Measurements from ENCODE around the gene ZNF546.

ZNF546 gene

DNA sequence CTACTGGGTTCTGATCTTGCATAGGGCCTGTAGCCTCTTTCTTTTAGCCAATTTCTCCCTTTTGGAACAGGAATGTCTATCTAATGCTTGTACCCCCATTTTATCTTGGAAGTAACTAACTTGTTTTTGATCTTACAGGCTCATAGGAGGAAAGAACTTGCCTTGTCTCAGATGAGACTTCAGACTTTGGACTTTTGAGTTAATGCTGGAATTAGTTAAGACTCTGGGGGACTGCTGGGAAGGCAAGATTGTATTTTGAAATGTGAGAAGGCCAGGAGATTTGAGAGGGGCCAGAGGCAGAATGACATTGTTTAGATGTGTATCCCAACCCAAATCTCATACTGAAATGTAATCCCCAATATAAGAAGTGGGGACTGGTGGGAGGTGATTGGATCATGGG, 2.5 kb upstream of the ZNF546 start:
- Histone ChIP-seq H3K4me3 (ENCODE audit: low read length) (no peak overlapping the region), H3K27ac (ENCODE audit: low read depth, low read length) (no peak overlapping the region)

DNA sequence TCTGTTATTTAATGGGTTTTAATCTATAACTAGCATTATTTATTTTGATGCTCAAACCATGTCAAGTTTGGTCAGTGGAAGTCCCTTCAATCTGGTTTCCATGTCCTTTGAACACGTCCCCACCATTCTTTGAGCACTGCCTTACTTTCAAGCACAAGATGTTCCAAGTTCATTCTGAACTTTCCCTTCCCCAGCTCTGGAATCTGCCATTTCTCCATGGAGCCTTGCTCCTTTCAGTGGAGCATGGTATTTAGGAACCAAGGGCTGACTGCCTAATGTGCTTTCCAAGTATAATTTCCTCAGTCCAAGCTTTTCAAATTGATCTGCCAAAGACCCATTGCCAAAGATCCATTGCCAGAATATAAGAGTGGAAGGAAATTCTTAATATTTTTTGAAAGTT, 1.1 kb upstream of the ZNF546 start:
- Histone ChIP-seq H3K27me3 (ENCODE audit: control insufficient read depth, insufficient read depth, low read length) (no peaks in the 10 kb centered on the region), H3K9ac (ENCODE audit: low read length) (no peak overlapping the region), H3K4me3 (ENCODE audit: low read length) (peak overlapping the region; percentile 13), H3K36me3 (ENCODE audit: control insufficient read depth, insufficient read depth, low read length) (no peaks in the 10 kb centered on the region), H3K27ac (ENCODE audit: low read depth, low read length) (no peak overlapping the region), H3K4me1 (ENCODE audit: control insufficient read depth, insufficient read depth, low read length) (peaks cover 7% of the 10 kb centered on the region)

More for the DNA sequence above, 2.5 kb upstream of the ZNF546 start:
- Histone ChIP-seq H3K9ac (ENCODE audit: low read length) (no peak overlapping the region), H3K36me3 (ENCODE audit: control insufficient read depth, insufficient read depth, low read length) (no peaks in the 10 kb centered on the region), H3K4me1 (ENCODE audit: control insufficient read depth, insufficient read depth, low read length) (peaks cover 7% of the 10 kb centered on the region), H3K27me3 (ENCODE audit: control insufficient read depth, insufficient read depth, low read length) (no peaks in the 10 kb centered on the region)

DNA sequence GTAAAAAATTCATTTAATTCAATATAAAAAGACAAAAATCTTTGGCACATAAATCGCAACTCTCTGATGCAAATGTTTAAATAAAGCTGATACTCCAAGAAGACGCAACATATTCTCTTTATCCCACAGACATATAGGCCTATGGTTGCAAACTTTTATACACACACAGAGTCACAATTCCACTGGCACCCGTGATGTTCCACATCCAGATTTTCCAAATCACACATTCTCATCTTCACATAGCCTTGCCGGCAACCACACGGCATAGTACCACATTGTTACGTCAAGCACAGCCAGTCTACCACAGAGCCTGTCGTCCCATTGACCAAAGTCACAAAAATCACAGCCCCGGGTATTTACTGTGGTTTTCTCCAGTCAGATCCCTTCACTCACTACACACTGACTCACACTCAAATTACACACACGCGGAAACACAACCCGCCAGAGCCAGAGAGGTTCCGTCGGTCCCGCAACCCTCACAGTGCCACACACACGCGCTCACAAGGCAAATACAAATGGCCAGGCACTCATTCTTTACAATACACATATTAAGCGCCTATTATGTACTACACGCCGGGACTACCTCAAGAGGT, 546 bp upstream of the ZNF546 start:
- Histone ChIP-seq H3K4me3 (ENCODE audit: low read length) (peak overlapping the region; percentile 81), H3K27ac (ENCODE audit: low read depth, low read length) (peak overlapping the region; percentile 86), H3K4me1 (ENCODE audit: control insufficient read depth, insufficient read depth, low read length) (peaks cover 7% of the 10 kb centered on the region), H3K9ac (ENCODE audit: low read length) (peak overlapping the region; percentile 69), H3K36me3 (ENCODE audit: control insufficient read depth, insufficient read depth, low read length) (no peaks in the 10 kb centered on the region), H3K27me3 (ENCODE audit: control insufficient read depth, insufficient read depth, low read length) (no peaks in the 10 kb centered on the region)

GRCh38 chr19:39997638-39998216, 867 bp downstream of the ZNF546 start:
- H3K9ac ChIP-seq (ENCODE audit: low read length), result peak overlapping the region; percentile 69

GRCh38 chr19:39998501-39998900, 1.6 kb downstream of the ZNF546 start:
- Histone ChIP-seq H3K27ac (ENCODE audit: low read depth, low read length) (no peak overlapping the region), H3K4me1 (ENCODE audit: control insufficient read depth, insufficient read depth, low read length) (peaks cover 7% of the 10 kb centered on the region), H3K36me3 (ENCODE audit: control insufficient read depth, insufficient read depth, low read length) (no peaks in the 10 kb centered on the region), H3K4me3 (ENCODE audit: low read length) (no peak overlapping the region), H3K27me3 (ENCODE audit: control insufficient read depth, insufficient read depth, low read length) (no peaks in the 10 kb centered on the region), H3K9ac (ENCODE audit: low read length) (no peak overlapping the region)

More at GRCh38 chr19:39997638-39998216, 867 bp downstream of the ZNF546 start:
- Histone ChIP-seq H3K27ac (ENCODE audit: low read depth, low read length) (peak overlapping the region; percentile 86), H3K36me3 (ENCODE audit: control insufficient read depth, insufficient read depth, low read length) (no peaks in the 10 kb centered on the region), H3K4me3 (ENCODE audit: low read length) (peak overlapping the region; percentile 81), H3K27me3 (ENCODE audit: control insufficient read depth, insufficient read depth, low read length) (no peaks in the 10 kb centered on the region), H3K4me1 (ENCODE audit: control insufficient read depth, insufficient read depth, low read length) (peaks cover 7% of the 10 kb centered on the region)

GRCh38 chr19:40005691-40006272, 8.9 kb downstream of the ZNF546 start:
- Histone ChIP-seq H3K9ac (ENCODE audit: low read length) (no peak overlapping the region), H3K27me3 (ENCODE audit: control insufficient read depth, insufficient read depth, low read length) (no peaks in the 10 kb centered on the region), H3K4me1 (ENCODE audit: control insufficient read depth, insufficient read depth, low read length) (no peaks in the 10 kb centered on the region), H3K27ac (ENCODE audit: low read depth, low read length) (no peak overlapping the region), H3K36me3 (ENCODE audit: control insufficient read depth, insufficient read depth, low read length) (peaks cover 13% of the 10 kb centered on the region), H3K4me3 (ENCODE audit: low read length) (no peak overlapping the region)

DNA sequence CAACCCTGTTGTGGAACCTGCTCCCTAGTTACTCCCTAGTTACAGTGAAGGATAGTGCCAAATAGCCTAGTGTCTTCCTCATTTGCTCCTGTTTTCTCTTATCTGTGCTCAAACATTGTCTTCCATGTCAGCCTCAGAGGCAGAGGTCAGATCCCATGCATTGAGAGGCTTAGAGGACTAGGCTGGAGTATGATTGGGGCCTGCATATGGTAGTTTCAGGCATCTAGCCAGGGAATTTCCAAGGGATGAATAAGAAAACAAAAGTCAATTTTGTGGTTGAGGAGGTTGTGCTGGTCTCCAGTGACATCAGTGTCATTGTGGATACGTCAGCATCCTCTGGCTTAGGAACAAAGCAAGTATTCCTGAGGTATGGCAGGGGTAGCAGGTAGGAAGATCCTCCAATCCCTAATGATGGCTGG, 9.4 kb downstream of the ZNF546 start:
- Histone ChIP-seq H3K4me1 (ENCODE audit: control insufficient read depth, insufficient read depth, low read length) (no peaks in the 10 kb centered on the region), H3K27me3 (ENCODE audit: control insufficient read depth, insufficient read depth, low read length) (no peaks in the 10 kb centered on the region), H3K4me3 (ENCODE audit: low read length) (no peak overlapping the region), H3K36me3 (ENCODE audit: control insufficient read depth, insufficient read depth, low read length) (peaks cover 13% of the 10 kb centered on the region), H3K9ac (ENCODE audit: low read length) (no peak overlapping the region), H3K27ac (ENCODE audit: low read depth, low read length) (no peak overlapping the region)

- H3K27ac ChIP-seq (ENCODE audit: low read depth, low read length), result no peak overlapping the region
- H3K9ac ChIP-seq (ENCODE audit: low read length), result no peak overlapping the region
- H3K27me3 ChIP-seq (ENCODE audit: control insufficient read depth, insufficient read depth, low read length), result no peaks in the 10 kb centered on the region
- H3K36me3 ChIP-seq (ENCODE audit: control insufficient read depth, insufficient read depth, low read length), result peaks cover 25% of the 10 kb centered on the region
- H3K4me3 ChIP-seq (ENCODE audit: low read length), result no peak overlapping the region
- H3K4me1 ChIP-seq (ENCODE audit: control insufficient read depth, insufficient read depth, low read length), result no peaks in the 10 kb centered on the region
These were observed 12.8 kb downstream of the ZNF546 start for GRCh38 chr19:40009674-40010073.

DNA sequence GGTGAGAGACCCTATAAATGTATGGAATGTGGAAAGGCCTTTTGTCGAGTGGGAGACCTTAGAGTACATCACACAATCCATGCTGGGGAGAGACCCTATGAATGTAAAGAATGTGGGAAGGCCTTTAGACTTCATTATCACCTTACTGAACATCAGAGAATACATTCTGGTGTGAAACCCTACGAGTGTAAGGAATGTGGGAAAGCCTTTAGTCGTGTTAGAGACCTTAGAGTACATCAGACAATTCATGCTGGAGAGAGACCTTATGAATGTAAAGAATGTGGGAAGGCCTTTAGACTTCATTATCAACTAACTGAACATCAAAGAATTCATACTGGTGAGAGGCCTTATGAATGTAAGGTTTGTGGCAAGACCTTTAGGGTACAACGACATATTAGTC, 17.1 kb downstream of the ZNF546 start:
- Histone ChIP-seq H3K27ac (ENCODE audit: low read depth, low read length) (no peak overlapping the region), H3K9ac (ENCODE audit: low read length) (no peak overlapping the region), H3K27me3 (ENCODE audit: control insufficient read depth, insufficient read depth, low read length) (no peaks in the 10 kb centered on the region), H3K4me1 (ENCODE audit: control insufficient read depth, insufficient read depth, low read length) (no peaks in the 10 kb centered on the region), H3K36me3 (ENCODE audit: control insufficient read depth, insufficient read depth, low read length) (peaks cover 19% of the 10 kb centered on the region), H3K4me3 (ENCODE audit: low read length) (no peak overlapping the region)

DNA sequence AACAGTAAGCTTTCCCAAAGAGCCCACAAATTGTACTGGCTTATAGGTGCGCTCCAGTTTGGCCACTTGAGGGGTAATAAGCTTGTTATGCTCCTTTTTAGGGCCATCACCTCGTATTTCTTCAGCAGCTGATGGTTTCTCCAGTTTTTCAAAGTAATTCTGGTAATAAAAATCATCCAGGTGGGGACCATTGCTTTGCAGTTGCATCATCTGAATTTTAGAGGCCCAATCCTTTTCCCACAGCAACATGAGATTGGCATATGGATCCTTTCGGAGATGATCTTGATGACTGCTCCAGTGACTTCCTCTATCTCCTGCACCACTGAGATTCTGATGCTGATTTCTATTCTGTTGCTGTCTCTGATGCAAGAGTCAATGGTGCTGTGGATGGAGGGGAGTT, 27.1 kb downstream of the ZNF546 start:
- Histone ChIP-seq H3K27ac (ENCODE audit: low read depth, low read length) (no peak overlapping the region), H3K36me3 (ENCODE audit: control insufficient read depth, insufficient read depth, low read length) (no peaks in the 10 kb centered on the region), H3K4me1 (ENCODE audit: control insufficient read depth, insufficient read depth, low read length) (no peaks in the 10 kb centered on the region), H3K27me3 (ENCODE audit: control insufficient read depth, insufficient read depth, low read length) (no peaks in the 10 kb centered on the region), H3K4me3 (ENCODE audit: low read length) (no peak overlapping the region), H3K9ac (ENCODE audit: low read length) (no peak overlapping the region)

DNA sequence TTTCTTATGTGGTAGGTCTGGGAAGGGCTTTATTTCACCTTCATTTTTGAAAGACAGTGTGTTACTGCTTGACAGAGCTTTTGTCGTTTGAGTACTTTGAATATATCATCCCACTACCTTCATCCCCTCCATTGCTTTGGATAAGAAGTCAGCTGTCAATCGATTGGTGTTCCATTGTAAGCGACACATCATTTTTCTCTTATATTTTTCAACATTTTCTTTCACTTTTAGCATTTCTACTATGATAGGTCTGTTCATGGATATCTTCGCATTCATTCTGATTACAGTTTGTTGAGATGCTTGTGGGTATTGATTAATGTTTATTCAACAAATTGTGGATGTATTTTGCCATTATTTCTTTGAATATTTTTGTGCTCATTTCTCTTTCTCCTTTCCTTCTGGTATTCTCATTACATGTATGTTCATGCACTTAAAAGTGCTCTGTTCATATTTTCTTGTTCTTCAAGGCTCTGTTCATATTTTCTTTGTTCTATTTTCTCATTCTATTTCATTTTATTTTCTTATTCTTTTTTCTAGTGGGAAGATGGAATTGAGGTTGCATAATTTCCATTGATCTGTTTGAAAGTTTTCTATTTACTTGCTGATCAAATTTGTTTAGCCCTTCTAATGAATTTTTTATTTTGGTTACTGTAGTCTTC, 29.2 kb downstream of the ZNF546 start:
- no peaks in the 10 kb centered on the region for H3K36me3 ChIP-seq (ENCODE audit: control insufficient read depth, insufficient read depth, low read length)
- H3K27ac ChIP-seq (ENCODE audit: low read depth, low read length), result no peak overlapping the region
- no peak overlapping the region for H3K4me3 ChIP-seq (ENCODE audit: low read length)
- no peaks in the 10 kb centered on the region for H3K4me1 ChIP-seq (ENCODE audit: control insufficient read depth, insufficient read depth, low read length)
- no peak overlapping the region for H3K9ac ChIP-seq (ENCODE audit: low read length)
- H3K27me3 ChIP-seq (ENCODE audit: control insufficient read depth, insufficient read depth, low read length), result no peaks in the 10 kb centered on the region

- Histone ChIP-seq H3K4me3 (ENCODE audit: low read length) (no peak overlapping the region), H3K27ac (ENCODE audit: low read depth, low read length) (no peak overlapping the region), H3K27me3 (ENCODE audit: control insufficient read depth, insufficient read depth, low read length) (no peaks in the 10 kb centered on the region), H3K9ac (ENCODE audit: low read length) (no peak overlapping the region), H3K36me3 (ENCODE audit: control insufficient read depth, insufficient read depth, low read length) (no peaks in the 10 kb centered on the region), H3K4me1 (ENCODE audit: control insufficient read depth, insufficient read depth, low read length) (no peaks in the 10 kb centered on the region)
These were observed 29.7 kb downstream of the ZNF546 start for GRCh38 chr19:40026597-40026970.
